ENCODE results near the gene OGFOD3. TPM values are rescaled to one million over a fixed set of nuclear protein-coding genes. Genes with fewer than 3 reads are reported as not detected.
"Not testable (repeated sequence)": the region's sequence is repeated elsewhere in the genome, so short reads cannot be mapped to it uniquely, and the experiment has no call there.

OGFOD3 gene
- total RNA-seq, 2 donors from 2014 or later = 24.9 to 27.4 TPM

DNA sequence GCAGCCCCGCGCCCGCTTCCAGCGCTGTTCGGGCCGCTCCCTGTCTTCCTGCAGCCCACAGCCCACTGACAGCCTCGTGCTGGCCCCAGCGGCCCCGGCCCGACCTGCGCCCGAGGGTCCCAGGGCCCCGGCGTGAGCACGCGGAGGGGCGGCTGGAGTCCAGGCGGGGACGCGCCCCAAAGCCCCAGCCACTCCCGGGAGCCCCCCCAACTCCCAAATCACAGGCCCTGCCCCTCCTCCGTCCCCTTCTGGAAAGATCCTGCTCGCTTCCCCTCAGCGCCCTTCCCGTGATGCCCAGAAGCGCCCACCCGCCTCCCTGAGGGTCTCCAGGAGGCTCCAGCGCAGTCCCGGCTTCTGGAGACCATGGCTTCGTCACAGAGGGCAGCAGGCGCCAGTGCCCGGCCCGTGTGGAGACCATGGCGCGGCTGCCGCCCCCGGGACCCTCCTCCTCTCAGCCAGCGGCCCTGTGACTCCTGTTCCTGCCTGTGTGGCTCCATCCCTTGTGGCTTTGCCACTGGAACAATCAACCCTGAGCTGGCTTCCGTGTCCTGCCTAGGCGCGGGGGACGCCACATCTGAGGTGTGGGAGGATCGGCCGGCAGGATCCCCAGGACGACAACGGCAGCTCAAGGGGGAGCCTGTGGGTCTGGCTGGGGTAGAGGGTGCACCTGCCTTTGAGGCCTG is 42.9 kb downstream of the OGFOD3 start:
- TF ChIP-seq, protein P1, sequence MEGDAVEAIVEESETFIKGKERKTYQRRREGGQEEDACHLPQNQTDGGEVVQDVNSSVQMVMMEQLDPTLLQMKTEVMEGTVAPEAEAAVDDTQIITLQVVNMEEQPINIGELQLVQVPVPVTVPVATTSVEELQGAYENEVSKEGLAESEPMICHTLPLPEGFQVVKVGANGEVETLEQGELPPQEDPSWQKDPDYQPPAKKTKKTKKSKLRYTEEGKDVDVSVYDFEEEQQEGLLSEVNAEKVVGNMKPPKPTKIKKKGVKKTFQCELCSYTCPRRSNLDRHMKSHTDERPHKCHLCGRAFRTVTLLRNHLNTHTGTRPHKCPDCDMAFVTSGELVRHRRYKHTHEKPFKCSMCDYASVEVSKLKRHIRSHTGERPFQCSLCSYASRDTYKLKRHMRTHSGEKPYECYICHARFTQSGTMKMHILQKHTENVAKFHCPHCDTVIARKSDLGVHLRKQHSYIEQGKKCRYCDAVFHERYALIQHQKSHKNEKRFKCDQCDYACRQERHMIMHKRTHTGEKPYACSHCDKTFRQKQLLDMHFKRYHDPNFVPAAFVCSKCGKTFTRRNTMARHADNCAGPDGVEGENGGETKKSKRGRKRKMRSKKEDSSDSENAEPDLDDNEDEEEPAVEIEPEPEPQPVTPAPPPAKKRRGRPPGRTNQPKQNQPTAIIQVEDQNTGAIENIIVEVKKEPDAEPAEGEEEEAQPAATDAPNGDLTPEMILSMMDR (IDR thresholded peaks at IDR 0.05) = no peak
- Histone ChIP-seq H3K36me3 (no peaks in the 10 kb centered on the region), H3K27me3 (replicated peaks; ENCODE audit: insufficient read depth) (peaks cover 27% of the 10 kb centered on the region), H3K27ac (no peak overlapping the region), H3K4me3 (no peak overlapping the region), H3K9me3 (no peaks in the 10 kb centered on the region), H3K4me1 (ENCODE audit: control insufficient read depth in 1 of 2, low read depth in 2 of 2) (peaks cover 3 to 36% of the 10 kb centered on the region in 2 donors)
- ATAC-seq (ENCODE audit: insufficient number of reproducible peaks, low FRiP score, low read depth) (no peak), DNase-seq (ENCODE audit: low spot score) (no peak)

DNA sequence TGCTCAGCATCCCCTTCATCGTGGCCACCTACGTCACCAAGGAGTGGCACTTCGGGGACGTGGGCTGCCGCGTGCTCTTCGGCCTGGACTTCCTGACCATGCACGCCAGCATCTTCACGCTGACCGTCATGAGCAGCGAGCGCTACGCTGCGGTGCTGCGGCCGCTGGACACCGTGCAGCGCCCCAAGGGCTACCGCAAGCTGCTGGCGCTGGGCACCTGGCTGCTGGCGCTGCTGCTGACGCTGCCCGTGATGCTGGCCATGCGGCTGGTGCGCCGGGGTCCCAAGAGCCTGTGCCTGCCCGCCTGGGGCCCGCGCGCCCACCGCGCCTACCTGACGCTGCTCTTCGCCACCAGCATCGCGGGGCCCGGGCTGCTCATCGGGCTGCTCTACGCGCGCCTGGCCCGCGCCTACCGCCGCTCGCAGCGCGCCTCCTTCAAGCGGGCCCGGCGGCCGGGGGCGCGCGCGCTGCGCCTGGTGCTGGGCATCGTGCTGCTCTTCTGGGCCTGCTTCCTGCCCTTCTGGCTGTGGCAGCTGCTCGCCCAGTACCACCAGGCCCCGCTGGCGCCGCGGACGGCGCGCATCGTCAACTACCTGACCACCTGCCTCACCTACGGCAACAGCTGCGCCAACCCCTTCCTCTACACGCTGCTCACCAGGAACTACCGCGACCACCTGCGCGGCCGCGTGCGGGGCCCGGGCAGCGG is 43.6 kb downstream of the OGFOD3 start:
- H3K36me3 ChIP-seq = no peaks in the 10 kb centered on the region
- H3K4me3 ChIP-seq = no peak overlapping the region
- peaks cover 27% of the 10 kb centered on the region for H3K27me3 ChIP-seq (replicated peaks; ENCODE audit: insufficient read depth)
- DNase-seq (ENCODE audit: low spot score) (no peak), ATAC-seq (ENCODE audit: insufficient number of reproducible peaks, low FRiP score, low read depth) (no peak)
- peaks cover 5 to 34% of the 10 kb centered on the region in 2 donors for H3K4me1 ChIP-seq (ENCODE audit: control insufficient read depth in 1 of 2, low read depth in 2 of 2)
- TF ChIP-seq, protein P1 (IDR thresholded peaks at IDR 0.05) = no peak
- no peaks in the 10 kb centered on the region for H3K9me3 ChIP-seq
- H3K27ac ChIP-seq = no peak overlapping the region

DNA sequence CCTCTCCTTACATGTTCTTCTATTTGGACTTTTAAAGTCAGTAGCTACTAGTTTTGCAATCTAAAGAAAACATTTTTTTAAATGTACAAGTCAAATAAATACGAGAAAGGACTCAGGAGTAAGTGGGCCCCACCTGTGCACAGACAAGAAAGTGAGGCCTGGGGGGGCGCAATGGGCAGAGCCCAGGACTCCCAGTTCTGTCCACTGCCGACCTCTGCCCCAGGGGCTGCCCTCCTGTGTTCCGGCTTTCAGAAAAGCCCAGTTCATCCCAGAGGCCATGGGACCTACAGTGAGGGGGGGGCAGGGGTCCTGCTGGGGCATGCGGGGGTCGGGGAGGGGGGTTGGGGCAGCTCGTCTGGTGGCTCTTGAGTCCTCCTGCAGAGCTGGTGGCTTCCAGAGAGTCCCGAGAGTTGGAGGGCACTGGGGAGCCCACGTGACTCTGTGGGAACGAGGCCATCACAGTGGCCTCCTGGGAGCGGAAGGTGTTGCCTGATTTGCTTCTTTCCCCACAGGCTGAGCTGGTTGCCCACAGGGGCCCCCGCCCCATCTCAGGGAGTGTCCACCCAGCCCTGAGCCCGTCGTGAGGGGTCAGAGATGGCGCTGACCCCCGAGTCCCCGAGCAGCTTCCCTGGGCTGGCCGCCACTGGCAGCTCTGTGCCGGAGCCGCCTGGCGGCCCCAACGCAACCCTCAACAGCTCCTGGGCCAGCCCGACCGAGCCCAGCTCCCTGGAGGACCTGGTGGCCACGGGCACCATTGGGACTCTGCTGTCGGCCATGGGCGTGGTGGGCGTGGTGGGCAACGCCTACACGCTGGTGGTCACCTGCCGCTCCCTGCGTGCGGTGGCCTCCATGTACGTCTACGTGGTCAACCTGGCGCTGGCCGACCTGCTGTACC is 44.4 kb downstream of the OGFOD3 start:
- Histone ChIP-seq H3K9me3 (no peaks in the 10 kb centered on the region), H3K4me3 (no peak overlapping the region), H3K4me1 (ENCODE audit: control insufficient read depth in 1 of 2, low read depth in 2 of 2) (peaks cover 5 to 32% of the 10 kb centered on the region in 2 donors), H3K27ac (no peak overlapping the region), H3K36me3 (no peaks in the 10 kb centered on the region), H3K27me3 (replicated peaks; ENCODE audit: insufficient read depth) (peaks cover 27% of the 10 kb centered on the region)
- TF ChIP-seq, protein P1 (IDR thresholded peaks at IDR 0.05) = no peak
- DNase-seq (ENCODE audit: low spot score) = no peak
- ATAC-seq (ENCODE audit: insufficient number of reproducible peaks, low FRiP score, low read depth) = no peak

DNA sequence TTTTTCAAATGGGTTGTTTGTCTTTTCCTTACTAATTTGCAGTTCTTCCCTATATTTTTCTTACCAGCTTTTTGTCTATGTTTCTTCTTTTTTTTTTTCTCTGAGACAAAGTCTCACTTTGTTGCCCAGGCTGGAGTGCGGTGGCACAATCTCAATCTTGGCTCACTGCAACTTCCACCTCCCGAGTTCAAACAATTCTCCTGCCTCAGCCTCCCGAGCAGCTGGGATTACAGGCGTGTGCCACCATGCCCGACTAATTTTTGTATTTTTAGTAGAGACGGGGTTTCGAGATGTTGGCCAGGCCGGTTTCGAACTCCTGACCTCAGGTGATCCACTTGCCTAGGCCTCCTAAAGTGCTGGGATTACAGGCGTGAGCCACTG is 45.3 kb downstream of the OGFOD3 start:
- H3K9me3 ChIP-seq; DNase-seq (ENCODE audit: low spot score): not testable (repeated sequence)
- H3K27me3 ChIP-seq (replicated peaks; ENCODE audit: insufficient read depth) = peaks cover 27% of the 10 kb centered on the region

DNA sequence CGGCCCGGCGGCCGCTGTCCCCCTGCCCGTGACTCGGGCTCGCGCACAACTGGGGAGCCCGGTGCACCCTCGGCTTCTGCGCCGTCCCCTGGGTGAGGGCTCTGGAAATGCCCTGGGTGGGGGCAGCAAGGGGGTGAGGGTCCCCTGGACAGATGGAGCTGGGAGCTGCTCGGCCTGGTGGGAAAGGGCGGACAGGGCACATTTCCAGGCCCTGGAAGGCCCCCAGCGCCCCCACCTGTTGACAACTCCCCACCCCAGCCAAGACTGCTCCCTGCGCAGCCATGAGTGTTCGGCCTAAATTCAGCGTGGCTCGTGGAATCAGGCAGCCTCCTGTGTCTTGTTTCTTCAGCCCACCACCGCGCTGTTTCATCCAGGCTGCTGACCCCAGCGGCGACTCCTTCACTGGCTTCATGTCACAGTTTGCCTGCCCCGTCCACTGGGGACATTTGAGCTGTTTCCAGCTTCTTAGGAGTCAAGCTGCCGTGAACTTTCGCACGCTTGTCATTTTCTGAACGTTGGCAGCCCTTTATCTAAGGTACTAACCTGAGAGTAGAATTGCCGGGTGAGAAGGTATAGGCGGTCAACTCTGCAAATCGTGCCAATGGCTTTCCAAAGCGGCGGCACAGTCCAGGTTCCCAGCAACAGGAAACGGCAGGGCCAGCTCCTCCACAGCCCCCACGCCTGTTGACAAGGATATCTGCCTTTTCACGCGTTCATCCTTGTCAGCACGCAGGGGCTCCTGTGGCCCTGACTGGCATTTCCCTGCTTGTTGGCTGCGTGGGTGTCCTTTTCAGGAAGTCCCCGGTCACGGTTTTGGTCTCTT is 45.9 kb downstream of the OGFOD3 start:
- H3K4me3 ChIP-seq = no peak overlapping the region
- DNase-seq (ENCODE audit: low spot score) (no peak), ATAC-seq (ENCODE audit: insufficient number of reproducible peaks, low FRiP score, low read depth) (no peak)
- H3K27ac ChIP-seq = no peak overlapping the region
- H3K9me3 ChIP-seq = no peaks in the 10 kb centered on the region
- peaks cover 5 to 20% of the 10 kb centered on the region in 2 donors for H3K4me1 ChIP-seq (ENCODE audit: control insufficient read depth in 1 of 2, low read depth in 2 of 2)
- peaks cover 27% of the 10 kb centered on the region for H3K27me3 ChIP-seq (replicated peaks; ENCODE audit: insufficient read depth)
- no peaks in the 10 kb centered on the region for H3K36me3 ChIP-seq
- TF ChIP-seq, protein P1 (IDR thresholded peaks at IDR 0.05) = no peak

More for the DNA sequence above, 45.3 kb downstream of the OGFOD3 start:
- H3K36me3 ChIP-seq; ATAC-seq (ENCODE audit: insufficient number of reproducible peaks, low FRiP score, low read depth); H3K27ac ChIP-seq; H3K4me3 ChIP-seq: not testable (repeated sequence)
- peaks cover 5 to 23% of the 10 kb centered on the region in 2 donors for H3K4me1 ChIP-seq (ENCODE audit: control insufficient read depth in 1 of 2, low read depth in 2 of 2)

Data from thoracic aorta (tissue), 2 donors.